GM19438 (cell line): ENCODE data around the gene CPA5.

Experiments used
- ATAC-seq: cut with Tn5 transposase; IDR thresholded peaks from one replicate; pipeline ENCODE4 v1.9.1; 2021; ENCODE audit warnings: low read depth; ENCODE audit not compliant: unreplicated experiment

CPA5 gene

GRCh38 chr7:130356876-130357611, 12.4 kb downstream of the CPA5 start:
- no peak for ATAC-seq

DNA sequence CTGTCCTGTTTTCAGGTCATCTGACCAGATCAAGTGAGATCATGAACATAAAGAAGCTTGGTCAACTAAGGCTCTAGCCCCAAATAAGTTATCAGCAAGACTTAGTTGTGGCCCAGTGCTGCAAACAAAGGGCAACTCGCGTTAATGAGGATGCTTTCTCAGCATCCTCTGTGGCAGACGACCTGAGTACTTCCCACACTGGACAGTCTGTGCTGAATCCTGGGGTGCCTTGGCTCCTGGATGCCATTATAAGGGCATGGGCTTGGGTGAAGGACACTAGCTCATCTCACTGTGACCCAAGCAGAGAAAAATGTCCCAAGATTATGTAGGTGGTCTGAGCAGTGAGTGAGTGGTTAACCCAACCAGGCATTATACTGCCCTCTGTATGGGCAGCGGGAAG, 13.9 kb downstream of the CPA5 start:
- no peak for ATAC-seq

GRCh38 chr7:130359276-130359857, 14.8 kb downstream of the CPA5 start:
- no peak for ATAC-seq

GRCh38 chr7:130360518-130360917, 15.9 kb downstream of the CPA5 start:
- ATAC-seq: no peak

GRCh38 chr7:130361681-130362080, 17.1 kb downstream of the CPA5 start:
- no peak for ATAC-seq

GRCh38 chr7:130362251-130362816, 17.7 kb downstream of the CPA5 start:
- ATAC-seq: no peak

DNA sequence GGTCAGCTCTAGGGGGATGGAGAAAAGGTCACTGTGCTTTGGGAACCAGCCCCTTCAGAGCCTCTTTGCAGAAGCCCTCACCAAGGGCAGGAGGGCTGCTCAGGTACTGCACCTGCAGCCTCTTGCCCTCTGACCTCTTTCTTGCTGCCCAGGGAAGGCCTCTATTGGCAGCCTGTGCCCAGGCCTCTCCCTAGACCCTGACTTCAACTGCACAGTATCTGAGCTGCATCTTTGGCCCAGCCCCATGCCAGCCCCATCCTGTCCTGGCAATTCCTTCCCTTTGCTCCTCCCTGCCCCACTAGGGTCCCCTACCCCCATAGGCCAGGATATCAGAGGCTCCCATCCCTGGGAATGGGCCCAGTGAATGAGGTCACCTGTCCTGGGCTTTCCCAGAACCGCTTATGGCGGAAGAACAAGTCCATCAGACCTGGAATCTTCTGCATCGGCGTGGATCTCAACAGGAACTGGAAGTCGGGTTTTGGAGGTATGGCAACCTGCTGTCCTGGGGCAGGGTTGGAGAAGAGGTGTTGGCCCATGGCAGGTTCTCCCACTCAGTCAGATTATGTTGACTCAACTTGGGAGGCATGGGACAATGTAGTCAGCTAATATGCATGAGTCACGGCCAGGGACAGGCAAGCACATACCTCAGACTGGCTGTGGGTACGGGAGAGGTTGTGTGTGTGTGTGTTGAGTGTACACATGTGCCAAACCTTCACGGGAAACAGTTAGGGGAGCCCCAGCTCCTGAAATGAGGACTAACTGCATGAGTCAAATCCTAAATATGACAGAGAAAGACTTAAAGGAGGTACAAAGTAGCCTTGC, 18.6 kb downstream of the CPA5 start:
- no peak for ATAC-seq

GRCh38 chr7:130364451-130364850, 19.8 kb downstream of the CPA5 start:
- no peak for ATAC-seq

- ATAC-seq: no peak
Measured at GRCh38 chr7:130365088-130365487, 20.5 kb downstream of the CPA5 start.

GRCh38 chr7:130365511-130366441, 21.2 kb downstream of the CPA5 start:
- no peak for ATAC-seq

DNA sequence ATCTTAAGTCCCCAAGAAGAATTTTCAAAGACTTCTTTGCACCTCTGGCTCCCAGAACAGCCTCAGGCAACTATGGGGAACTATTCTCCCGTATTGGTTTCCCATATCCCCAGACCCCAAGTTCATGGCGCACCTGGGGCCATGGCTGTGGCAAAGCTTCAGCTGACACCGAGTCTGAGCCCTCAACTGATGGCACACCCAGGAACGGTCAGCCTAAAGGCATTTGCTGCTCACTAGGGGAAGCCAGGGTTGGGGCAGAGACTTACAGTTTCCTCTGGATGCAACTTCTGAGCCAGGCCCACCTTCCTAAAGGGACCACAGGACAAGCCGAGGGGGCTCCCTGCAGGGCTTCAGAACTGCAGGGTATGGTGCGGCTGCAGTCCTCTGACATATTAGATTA, 21.9 kb downstream of the CPA5 start:
- no peak for ATAC-seq

DNA sequence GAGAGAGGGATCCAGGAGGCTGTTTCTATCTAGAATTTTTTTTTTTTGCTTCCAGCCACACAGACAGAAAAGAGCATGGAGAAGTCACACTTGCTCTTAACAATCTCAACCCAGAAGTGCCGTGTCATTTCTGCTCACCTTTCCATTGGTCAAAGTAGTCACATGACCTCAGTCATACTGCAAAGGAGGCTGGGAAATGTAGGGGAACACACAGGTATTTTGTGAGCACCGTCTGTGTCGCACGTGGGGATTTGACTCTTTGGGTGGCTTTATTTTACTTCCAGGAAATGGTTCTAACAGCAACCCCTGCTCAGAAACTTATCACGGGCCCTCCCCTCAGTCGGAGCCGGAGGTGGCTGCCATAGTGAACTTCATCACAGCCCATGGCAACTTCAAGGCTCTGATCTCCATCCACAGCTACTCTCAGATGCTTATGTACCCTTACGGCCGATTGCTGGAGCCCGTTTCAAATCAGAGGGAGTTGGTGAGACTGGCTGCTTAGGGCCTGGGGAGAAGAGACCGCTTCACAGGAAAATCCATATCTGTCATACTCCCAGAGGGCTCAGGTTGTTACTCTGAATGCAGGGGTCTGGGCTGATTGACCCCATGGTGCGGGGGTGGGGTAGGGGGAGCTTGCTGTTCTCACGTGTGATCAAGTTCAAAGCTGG, 22.6 kb downstream of the CPA5 start:
- no peak for ATAC-seq

DNA sequence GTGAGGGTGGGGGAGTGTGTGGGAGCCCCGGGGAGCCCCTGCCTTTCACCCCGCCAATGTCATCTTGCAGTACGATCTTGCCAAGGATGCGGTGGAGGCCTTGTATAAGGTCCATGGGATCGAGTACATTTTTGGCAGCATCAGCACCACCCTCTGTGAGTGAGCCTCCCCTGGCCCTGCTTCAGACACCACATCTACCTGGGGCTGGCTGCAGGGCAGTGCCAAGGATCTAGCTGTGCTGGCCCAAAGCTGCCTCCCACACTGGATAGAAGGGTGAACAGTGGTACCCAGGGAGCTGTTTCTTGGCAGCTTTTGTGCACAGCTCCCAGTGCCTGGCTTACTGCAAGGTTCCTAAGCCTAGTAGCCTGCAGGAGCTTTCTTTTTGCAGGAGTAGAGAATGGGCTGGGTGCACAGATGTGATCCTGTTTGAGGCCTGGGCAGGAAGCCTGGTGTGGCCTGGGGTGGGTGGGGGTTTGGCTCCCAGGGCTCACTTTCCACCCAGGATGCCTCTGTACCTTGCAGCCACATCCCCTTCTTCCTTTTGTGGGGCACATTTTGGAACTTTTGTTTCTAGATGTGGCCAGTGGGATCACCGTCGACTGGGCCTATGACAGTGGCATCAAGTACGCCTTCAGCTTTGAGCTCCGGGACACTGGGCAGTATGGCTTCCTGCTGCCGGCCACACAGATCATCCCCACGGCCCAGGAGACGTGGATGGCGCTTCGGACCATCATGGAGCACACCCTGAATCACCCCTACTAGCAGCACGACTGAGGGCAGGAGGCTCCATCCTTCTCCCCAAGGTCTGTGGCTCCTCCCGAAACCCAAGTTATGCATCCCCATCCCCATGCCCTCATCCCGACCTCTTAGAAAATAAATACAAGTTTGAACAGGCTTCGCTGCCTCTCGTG, 23.5 kb downstream of the CPA5 start:
- ATAC-seq: no peak

GRCh38 chr7:130369110-130369711, 24.6 kb downstream of the CPA5 start:
- ATAC-seq: no peak

- no peak for ATAC-seq
Measured at GRCh38 chr7:130369831-130370550, 25.4 kb downstream of the CPA5 start.

- no peak for ATAC-seq
Measured at GRCh38 chr7:130371046-130371445, 26.4 kb downstream of the CPA5 start.

- no peak for ATAC-seq
Measured at GRCh38 chr7:130372402-130373165, 28.0 kb downstream of the CPA5 start.
